LNCAP (cell line): ENCODE results near the gene PNMA8C.

Source experiments
- TF ChIP-seq, protein P1 (sequence below): fragments of 450-650 bp; IDR thresholded peaks from 2 replicates; pipeline ENCODE4 v1.5.1; 2017; ENCODE audit warnings: mild to moderate bottlenecking

The PNMA8C gene

GRCh38 chr19:46469541-46470185, 40.9 kb upstream of the PNMA8C start:
- TF ChIP-seq, protein P1, sequence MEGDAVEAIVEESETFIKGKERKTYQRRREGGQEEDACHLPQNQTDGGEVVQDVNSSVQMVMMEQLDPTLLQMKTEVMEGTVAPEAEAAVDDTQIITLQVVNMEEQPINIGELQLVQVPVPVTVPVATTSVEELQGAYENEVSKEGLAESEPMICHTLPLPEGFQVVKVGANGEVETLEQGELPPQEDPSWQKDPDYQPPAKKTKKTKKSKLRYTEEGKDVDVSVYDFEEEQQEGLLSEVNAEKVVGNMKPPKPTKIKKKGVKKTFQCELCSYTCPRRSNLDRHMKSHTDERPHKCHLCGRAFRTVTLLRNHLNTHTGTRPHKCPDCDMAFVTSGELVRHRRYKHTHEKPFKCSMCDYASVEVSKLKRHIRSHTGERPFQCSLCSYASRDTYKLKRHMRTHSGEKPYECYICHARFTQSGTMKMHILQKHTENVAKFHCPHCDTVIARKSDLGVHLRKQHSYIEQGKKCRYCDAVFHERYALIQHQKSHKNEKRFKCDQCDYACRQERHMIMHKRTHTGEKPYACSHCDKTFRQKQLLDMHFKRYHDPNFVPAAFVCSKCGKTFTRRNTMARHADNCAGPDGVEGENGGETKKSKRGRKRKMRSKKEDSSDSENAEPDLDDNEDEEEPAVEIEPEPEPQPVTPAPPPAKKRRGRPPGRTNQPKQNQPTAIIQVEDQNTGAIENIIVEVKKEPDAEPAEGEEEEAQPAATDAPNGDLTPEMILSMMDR = no peak

DNA sequence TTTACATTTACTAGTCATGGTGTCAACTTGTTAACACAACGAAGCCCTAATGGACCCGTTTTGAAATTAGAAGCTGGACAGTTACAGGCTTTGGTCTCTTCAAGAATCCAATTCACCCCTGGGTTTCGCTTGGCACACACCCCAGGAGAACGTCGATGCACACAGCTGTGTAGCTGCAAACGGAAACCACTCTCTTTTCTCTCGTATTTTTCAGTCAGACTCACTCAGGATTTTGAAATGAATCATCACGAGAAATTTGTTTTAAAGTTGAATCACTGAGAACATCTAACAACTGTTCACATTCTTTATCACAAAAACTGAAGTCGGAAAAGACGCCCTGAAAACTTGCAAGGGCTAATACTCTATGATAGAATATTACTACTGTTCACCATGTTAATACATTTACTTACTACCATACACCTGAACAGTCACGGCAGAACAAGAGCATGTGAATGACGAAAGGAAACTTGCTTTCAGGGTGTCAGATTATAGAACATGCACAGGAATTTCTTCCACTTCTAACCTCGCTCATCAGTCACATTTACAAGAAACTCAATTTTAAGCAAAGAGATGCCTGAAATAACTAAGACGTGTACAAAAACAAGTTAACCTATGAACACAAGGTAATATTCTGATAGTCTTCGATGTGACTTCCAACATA, 37.9 kb upstream of the PNMA8C start:
- TF ChIP-seq, protein P1 = no peak

- TF ChIP-seq, protein P1 = no peak
These were observed 34.8 kb upstream of the PNMA8C start for GRCh38 chr19:46463516-46463915.

- TF ChIP-seq, protein P1 = no peak
These were observed 32.8 kb upstream of the PNMA8C start for GRCh38 chr19:46461537-46461936.

DNA sequence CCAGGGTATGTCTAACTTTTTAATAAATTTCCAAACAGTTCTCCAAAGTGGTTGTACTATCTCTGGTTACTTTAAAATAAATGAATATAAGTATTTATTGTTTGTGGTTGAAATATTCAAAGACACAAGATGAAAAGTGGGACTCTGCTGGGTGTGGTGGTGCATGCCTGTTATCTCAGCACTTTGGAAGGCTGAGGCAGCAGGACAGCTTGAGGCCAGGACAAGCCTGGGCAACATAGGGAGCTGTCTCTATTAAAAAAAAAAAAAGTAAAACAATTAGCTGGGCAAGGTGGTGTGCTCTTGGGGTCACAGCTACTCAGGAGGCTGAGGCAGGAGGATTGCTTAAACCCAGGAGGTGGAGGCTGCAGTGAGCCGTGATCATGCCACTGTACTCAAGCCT, 32.2 kb upstream of the PNMA8C start:
- TF ChIP-seq, protein P1 = no peak

DNA sequence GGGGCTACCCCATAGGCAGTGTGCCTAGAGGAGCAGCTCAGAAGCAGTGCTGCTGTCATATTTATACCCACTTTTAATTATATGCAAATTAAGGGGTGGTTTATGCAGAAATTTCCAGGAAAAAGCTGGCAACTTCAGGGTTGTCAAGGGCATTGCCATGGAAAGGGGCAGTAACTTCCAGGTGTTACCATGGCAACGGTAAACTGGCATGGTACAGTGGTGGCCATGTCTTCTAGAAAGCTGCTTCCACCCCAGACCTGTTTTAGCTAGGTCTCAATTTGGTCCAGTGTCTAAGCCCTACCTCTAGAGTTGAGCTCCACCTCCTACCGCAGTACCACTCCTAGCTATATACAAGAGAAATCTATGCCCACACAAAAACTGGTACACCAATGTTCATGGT, 31.3 kb upstream of the PNMA8C start:
- TF ChIP-seq, protein P1 = no peak

GRCh38 chr19:46456930-46457329, 28.2 kb upstream of the PNMA8C start:
- TF ChIP-seq, protein P1 = no peak
